Activated CD4-positive, alpha-beta T cell treated with anti-CD3 and anti-CD28 coated beads, Interleukin-10, Interleukin-2, amounts not matched to agents 100 ng/mL and 50 ng/mL, durations not matched to agents 16 hours and 8 hours (primary cell): Measurements from ENCODE around the gene PPP2R3B.

Experiments used
- DNase-seq: peaks from one replicate; pipeline ENCODE4 v3.0.0-alpha.2; 2020

Gene PPP2R3B

DNA sequence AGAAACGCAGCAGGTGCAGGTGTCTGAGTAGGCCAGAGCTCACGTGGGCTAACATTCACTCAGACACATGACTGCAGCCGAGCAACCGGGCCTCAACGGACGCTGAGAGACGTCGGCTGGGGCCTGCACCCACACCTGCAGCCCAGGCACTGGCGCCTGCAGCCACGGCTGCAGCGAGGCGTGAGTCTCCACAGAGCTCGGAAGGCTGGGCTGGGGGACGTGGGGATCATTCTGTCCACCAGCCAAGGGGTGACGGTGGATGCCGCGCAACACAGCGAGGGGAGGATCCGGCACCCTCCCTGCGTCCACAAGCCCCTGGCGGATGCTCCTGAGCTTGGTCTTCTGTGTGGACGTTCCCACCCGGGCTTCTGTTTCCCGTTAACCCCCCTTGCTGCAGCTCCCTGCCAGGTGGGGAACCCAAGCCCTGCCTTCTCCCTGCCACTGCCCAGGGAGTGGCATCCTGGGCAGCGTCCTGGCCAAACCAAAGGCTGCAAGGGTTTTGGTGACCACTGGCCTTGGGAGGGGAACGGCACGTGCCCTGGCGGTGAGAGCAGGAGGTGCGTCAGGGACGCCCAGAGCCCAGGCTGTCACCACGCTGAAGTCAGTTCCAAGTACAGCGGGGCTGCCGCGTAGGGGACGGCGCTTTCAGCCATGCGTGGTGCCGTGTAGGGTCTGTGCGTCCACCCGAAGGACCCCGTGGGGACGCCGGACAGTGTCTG lies 16.3 kb downstream of the PPP2R3B start:
- DNase-seq = no peak

DNA sequence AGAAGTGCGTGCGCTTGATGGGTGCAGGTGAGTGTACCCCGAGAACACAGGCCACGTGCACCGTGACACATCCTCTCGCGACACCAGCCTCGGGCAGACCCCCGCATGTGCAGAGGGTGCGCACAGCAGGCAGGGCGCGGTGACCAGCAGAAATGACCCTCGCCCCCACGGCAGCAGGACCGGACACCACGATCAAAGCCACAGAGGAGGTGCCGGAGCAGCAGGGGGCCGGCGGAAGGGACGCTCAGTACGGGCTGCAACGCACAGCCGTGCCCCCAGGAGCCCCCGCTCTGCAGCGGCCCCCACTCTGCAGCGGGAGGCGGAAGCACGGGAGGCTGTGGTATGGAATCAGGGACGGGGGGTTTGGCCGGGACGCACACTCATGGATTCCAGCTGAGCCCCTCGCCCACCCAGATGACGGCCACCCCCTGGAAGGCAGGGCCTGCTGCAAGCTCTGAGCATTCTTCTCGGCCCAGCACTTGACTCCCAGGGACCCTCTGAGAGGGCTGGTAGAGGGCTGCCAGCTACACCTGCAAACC lies 17.1 kb downstream of the PPP2R3B start:
- no peak for DNase-seq

DNA sequence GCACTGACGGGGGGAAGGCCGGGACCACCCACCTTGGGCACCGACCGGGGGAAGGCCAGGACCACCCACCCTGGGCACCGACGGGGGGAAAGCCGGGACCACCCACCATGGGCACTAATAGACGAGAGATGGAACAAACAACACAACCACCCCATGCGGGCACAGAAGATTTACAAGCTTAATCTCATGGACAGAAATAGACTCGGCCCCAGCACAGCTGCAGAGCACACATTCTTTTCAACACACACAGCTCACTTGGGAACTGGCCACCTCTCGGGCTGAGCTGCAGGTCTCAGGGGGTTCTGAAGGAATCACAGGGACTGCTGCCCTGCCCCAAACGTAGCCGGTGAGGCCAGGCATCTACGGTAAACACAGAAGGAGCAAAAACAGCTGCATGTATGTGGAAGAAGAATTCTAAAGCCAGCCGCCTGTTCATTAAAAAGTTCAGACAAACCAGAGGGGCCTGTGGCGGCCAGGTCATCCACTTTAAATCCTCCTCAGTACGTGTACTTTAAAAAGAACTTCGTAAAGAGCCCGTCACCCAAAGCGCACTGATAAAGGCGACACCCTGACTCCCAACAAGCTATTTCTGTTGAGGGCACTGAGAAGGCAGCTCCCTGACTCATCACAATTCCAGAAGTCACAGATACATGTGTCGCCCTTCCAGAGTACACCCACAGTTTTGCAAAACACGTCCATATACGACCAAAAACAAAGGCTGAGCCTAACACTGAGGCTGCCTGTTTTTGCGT lies 17.7 kb downstream of the PPP2R3B start:
- no peak for DNase-seq

DNA sequence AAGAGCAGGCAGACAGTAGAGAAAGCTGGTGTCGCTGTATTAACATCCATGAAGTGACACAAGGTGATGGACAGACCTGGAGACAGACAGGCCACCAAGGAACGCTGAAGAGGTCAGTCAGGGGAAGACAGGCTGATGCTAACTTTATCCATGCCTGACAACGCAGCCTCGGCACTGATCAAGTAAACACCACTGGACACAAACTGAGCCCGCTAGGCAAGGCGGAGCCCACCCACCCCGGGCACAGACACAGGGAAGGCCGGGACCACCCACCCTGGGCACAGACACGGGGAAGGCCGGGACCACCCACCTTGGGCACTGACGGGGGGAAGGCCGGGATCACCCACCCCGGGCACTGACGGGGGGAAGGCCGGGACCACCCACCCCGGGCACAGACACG lies 18.8 kb downstream of the PPP2R3B start:
- DNase-seq = no peak

DNA sequence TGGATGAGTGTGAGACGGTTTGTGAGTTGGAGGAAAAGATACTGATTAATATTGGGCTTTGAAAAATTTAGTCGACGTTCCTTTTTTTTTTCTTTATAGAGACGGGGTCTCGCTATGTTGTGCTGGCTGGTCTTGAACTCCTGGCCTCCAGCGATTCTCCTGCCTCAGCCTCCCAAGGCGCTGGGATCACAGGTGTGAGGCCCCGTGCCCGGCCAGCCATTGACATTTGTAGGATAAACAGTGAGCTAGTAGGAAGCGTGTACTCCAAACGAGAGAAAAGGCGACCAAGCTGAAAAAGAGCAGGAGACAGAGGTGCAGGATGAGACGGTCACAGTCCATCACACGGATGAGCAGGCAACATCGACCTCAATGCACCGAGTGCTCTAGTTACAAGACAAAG lies 19.4 kb downstream of the PPP2R3B start:
- DNase-seq = no peak

DNA sequence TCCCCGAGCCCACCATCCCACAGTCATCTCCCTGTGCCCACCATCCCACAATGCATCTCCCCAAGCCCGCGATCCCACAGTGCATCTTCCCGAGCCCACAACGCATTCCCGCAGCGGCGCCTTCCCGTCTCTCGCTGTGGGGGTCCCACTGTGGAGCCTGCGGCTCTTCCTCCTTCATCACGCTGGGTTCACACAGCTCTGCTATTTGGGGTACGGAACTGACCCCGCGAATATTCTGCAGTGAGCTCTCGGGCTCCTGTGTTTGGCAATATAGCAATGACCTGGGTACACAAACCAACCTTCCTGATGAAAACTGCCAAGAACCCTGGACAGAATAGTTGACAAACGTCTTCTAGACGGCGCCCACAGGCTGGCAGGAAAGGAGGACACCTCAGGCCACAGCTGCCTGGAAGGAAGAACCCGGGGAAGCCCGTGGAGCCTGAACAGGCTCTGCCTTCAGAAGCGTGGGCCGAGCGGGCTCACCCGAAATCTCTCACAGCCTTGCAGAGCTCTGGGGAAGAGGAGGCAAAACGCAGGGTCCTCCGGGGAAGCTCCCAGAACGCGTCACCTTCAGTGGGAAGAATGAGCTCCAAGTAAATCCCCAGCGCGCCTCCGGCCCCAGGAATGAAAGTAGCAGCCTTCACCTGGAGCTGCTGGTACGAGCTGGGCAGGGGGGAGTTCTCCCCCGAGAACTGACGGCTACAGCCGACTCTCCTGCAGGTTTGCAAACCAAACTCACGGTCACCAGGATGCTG lies 22.9 kb downstream of the PPP2R3B start:
- DNase-seq = no peak

DNA sequence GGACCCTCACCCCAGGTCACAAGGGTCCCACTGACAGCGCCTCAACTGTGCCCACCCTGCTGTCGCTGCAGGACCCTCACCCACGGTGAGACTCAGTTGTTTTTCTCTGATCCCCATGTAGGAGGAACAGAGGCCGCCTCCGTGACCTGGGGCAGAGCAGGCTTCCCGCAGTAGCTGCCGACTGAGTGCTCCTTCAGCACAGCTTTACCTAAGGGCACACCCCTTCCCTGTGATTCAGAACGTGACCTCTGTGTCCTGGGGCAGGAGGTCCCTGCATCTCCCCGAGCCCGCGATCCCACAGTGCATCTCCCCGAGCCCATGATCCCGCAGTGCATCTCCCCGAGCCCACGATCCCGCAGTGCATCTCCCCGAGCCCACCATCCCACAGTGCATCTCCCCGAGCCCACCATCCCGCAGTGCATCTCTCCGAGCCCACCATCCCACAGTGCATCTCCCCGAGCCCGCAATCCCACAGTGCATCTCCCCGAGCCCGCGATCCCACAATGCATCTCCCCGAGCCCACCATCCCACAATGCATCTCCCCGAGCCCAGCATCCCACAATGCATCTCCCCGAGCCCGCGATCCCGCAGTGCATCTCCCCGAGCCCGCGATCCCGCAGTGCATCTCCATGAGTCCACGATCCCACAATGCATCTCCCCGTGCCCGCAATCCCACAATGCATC lies 23.6 kb downstream of the PPP2R3B start:
- no peak for DNase-seq

DNA sequence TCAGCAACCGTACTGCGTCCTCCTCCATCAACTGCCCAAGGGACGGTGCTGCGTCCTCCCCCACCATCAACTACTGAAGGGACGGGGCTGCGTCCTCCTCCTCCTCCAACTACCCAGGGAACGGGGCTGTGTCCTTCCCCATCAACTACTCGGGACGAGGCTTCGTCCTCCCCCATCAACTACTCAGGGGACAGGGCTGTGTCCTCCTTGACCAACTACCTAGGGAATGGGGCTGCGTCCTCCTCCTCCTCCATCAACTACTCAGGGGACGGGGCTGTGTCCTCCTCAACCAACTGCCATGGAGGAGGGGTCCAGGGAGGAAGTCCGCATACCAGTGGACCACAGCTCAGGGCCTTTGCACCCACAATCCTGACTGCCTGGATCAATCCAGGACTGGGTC lies 24.4 kb downstream of the PPP2R3B start:
- no peak for DNase-seq

DNA sequence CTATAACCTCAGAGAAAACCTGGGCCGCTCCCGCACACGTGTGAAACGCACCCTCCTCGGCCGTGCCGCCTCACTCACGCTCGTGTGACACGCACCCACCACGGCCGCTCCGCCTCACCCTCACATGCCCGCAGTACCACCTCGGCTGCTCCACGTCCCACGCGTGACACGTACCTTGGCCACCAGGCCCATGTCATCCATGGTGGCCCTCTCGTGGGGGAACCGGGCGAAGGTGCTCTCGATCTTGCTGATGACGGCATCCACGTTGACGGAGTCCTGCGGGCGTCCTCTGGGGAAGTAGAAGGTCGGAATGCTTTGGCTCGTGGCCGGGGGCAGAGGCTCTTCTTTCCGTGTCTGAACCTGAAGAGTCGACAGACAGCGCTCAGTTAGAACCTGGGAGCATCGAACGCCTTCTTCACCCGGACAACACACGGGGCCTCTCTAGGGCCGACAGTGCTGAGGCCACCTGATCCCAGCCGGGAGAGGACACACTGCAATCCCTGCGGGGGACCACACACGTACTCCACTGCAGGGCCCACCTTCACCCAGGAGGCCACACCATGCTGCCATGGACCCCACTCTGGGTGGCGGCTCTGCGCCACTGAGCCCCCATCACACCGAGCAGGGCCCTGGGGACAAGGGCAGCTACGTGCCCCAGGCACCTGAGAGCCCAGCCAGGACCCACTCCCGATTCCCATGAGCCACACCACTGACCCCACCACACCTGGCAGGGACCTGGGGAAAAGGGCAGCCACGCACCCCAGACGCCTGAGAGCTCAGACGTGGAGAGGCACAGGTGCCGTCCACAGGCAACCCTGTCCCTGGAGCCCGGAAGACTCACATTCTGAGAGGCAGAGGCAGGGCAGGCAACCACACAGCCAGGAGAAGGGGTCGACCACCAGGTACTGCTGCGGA lies 25.2 kb downstream of the PPP2R3B start:
- DNase-seq = no peak

DNA sequence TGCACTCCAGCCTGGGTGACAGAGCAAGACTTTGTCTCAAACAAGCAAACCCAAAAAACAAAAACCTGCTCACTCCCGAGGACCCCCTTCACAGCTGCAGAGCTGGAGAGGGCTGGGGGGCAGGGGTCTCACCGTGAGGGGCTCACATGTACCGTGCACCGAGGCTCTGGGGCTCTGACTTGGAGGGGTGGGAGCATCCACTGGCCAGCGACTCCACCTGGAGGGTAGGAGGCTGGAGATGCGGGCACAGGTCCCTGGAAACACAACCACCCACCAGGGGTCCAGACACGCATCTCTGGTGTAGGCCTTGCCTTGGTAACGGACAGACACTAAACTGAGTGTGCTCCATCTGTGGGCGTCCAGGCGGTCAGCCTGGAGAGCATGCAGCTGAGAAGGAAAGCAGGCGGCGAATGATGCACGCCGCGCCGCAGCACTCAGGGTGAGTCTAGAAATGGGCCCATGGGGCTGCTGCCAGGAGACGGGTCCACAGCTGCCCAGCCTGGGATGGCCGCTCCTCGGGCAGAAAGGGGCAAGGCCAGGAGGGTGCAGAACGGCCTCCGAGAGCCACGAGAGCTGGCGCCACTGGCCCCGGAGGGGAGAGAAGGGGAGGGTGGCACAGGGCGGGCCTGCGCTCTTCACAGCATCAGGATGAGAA lies 26.1 kb downstream of the PPP2R3B start:
- no peak for DNase-seq

DNA sequence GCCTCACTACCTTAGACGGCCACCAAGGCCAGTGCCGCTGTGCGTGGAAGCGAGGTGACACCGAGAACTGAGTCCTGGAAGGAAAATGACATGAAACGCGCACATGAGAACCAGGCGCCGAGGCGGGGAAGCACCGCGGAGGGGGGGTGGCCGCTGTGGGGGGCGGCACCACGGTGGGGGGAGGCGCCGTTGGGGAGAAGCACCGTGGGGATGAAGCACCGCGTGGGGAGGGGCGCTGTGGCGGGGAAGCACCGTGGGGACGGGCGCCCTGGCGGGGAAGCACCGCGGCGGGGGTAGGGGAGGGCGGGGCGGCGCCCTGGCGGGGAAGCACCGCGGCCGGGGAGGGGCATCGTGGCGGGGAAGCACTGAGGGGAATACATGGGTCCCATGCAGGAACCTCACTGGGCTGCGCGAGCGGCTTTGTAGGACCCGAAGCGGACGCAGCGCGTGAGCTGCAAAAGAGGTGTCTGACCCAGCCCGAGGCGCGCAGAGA lies 28.0 kb downstream of the PPP2R3B start:
- DNase-seq = no peak

DNA sequence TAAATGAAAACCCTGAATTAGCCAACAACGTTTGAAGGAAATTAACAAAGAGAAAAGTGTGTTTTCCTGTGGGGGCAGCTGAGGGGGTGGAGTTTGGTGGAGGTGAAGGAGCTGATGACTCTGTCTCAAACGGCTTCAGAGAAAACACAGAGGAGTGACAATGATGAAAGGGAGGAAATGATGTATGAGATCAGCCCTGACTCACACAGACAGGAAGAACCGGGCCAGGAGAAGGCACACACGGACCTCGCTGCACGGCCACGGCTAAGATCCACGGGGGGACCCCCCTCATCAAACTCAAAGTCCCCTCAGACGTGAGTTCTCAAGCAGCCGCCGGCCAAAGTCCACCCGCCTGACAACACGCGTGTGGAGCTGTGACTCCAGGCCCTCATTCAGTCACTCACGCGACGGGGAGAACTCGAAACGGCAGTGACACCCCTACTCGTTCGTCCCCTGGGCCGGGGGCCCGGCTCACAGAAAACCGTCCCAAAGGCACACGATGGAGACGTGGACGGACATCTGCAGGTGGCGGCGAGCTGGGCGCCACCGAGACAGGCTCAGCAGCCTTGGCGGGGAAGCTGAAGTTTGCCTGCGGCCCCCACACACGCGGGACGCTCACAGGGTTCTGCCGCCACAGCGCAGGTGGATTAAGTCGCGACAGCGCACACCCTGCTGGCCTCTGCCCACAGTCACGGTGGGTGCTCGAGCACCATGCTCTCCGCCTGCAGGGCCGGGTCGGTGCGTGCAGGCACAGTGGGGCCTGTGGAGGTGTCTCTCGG lies 28.8 kb downstream of the PPP2R3B start:
- DNase-seq = peak; percentile 77

DNA sequence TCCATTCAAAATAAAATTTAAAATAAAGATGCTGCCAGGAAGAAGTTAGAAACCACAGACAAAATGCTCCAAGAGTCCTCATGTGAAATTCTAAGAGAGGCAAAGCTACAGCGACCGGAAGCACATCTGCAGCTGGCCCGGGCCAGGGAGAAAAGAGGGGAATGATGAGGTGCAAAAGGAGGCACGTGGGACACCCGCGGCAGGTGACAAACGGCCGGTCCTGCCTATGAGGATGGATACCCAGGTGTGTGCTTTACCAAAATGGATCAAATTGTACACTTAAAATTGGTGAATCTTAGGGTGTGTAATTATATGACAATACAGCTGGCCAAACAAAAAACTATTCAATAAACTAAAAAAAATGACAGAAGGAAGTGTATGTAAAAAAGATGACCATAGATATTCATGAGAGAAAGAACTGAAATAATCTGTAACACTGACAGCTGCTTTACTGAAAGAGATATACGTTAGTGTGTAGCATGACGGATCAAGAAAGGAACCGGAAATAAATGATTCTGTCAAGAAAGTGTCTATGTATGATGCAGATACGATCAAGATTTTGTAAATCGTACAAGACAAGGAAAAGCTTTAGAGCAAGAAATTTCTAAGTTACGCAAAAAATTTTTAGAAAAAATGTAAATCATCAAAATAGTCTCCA lies 29.5 kb downstream of the PPP2R3B start:
- peak; percentile 10 for DNase-seq

DNA sequence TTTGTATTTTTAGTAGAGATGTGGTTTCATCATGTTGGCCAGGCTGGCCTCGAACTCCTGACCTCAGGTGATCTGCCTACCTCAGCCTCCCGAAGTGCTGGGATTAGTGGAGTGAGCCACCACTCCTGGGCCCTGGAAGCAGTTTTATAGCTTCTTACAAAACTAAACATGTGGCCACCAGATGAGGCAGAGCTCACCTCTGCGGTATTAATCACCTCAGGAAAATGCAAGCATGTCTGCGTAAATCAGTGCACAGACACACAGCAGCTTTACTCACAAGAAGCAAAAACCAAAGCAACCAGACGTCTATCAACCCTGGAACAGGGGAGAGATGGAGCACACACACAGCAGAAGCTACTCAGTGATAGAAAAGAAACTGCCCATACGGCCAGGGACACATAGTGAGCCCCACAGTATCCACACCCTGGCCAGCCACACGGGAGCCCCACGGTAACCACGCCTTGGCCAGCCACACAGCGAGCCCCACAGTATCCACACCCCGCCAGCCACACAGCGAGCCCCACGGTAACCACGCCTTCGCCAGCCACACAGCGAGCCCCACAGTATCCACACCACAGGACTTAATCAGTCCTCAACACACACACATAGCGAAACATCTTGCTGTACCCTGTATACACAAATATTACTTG lies 30.2 kb downstream of the PPP2R3B start:
- DNase-seq = no peak

DNA sequence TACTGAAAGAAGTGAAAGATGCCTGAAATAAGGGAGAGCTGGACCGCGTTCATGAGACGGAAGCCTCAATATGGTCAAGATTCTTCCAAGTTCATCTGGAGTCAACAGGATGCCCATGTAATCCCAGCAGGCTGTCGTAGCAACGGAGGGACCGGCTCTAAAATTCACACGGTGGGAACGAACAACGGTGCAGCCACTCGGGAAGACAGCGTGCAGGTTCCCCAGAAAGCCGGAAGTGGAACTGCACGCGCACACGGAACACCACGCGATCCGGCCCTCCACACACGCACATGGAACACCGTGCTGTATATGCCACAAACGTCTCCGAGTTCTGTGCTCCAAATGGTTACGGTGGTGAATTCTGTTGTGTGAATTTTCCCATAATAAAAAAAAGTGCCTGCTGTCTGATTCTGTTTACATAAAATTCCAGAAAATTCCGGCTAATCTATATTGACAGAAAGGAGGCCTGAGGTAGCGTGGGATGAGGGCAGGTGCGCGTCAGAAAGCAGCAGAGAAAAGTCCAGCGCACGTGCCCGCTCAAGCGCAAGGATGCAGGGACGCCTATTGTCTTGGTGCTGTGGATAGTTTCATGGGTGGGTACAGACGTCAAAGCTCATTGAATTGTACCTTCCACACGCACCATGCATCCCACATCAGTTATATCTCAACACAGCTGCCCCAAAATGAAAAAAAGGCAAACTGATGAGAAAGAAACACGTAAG lies 31.2 kb downstream of the PPP2R3B start:
- no peak for DNase-seq

DNA sequence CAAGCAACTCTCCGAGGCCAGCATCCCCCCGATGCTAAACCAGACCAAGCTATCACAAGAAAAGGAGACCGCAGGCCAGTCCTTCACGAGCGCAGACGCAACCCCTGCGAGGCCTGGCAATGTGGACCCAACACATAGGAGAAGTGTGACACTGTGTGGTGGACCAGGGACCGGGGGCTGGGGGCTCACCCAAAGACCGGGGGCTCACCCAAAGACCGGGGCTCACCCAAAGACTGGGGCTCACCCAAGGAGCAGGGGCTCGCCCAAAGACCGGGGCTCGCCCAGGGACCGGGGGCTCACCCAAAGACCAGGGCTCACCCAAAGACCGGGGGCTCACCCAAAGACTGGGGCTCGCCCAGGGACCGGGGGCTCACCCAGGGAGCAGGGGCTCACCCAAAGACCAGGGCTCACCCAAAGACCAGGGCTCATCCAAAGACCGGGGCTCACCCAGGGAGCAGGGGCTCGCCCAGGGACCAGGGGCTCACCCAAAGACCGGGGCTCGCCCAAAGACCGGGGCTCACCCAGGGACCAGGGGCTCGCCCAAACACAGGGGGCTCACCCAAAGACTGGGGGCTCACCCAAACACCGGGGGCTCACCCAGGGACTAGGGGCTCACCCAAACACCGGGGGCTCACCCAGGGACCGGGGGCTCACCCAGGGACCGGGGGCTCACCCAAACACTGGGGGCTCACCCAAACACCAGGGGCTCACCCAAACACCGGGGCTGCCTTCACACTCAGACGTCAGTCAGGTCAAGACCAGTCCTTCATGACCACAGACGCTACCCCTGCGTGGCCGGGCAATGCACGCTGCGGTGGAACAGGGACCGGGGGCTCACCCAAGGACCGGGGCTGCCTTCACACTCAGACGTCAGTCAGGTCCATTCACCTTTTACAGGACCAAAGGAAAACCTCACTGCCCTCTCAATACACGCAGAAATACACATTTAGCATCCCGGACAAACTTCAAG lies 32.9 kb downstream of the PPP2R3B start:
- no peak for DNase-seq
